ENCODE measurements around the gene COPS6. TPM values are rescaled to one million over a fixed set of nuclear protein-coding genes. Genes with fewer than 3 reads are reported as not detected.
A peak's percentile ranks its signal among the peaks of the same experiment; 100 is the strongest.

COPS6 gene
- total RNA-seq (2014; rRNA removed; shearing (Covaris generic)): 115 and 126 TPM in 2 replicates

DNA sequence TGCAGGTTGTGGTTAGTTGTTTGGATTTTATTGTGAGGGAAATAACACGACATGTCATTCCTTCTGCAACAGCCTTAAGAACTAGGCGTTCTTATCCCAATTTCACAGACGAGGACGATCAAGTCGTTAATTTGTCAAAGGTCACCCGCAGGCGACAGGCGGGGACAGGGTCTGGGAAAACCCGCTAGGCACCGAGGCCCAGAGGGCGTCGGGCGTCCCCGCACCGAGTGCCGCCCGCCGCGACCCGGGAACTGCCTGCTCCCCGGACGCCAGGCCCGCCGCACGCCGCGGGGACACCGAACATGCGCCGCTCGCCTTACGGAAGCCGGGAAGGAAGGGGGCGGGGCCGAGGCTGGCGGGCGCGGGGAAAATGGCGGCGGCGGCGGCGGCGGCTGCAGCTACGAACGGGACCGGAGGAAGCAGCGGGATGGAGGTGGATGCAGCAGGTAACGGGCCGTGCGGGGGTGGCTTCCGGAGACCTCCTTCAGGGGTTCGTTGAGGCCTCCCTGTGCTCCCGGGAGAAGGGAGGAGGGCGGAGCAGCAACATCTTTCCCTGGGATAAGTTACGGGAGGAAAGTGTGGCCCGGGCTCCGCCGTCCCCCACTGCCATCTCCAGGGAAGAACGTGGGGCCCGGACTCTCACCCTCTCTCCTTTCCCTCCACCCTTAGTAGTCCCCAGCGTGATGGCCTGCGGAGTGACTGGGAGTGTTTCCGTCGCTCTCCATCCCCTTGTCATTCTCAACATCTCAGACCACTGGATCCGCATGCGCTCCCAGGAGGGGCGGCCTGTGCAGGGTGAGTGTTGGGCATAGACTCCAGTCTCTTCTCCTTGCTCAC, at the start of gene COPS6:
Gene COPS6, plus strand, starts transcription at position 349 of the 837 bp plus-strand sequence. Its CDS starts 22 bp downstream, at position 371.
- Histone ChIP-seq H3K4me3 (peak within 1 kb of the TSS; percentile 88), H3K4me1 (peaks cover 24% of the 10 kb centered on the region), H3K27ac (peak within 1 kb of the TSS; percentile 76), H3K36me3 (peaks cover 29% of the 10 kb centered on the region), H3K9me3 (replicated peaks) (no peaks in the 10 kb centered on the region), H3K27me3 (no peaks in the 10 kb centered on the region)
- peak; percentile 82 for DNase-seq

DNA sequence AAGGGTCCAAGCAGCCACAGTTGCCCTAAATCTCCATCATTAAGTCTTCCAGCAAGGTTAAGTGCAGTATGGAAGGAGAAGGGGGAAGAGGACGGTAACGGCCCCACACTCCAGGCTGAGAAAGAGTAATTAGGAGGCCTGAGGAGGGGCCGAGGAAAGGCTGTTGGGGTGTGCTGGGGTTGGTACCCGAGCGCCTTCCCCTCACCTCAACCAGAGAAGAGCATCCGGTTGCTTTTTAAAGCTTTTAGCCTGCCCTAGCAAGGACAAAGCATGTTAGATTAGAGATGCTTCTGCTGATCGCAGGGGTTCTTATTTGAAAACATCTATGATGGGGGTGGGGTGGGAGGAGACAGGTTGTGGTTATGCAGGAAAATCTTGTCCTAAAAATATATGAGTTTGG, 48.2 kb upstream of the COPS6 start:
- no peak for DNase-seq
- H3K27me3 ChIP-seq: no peaks in the 10 kb centered on the region
- no peaks in the 10 kb centered on the region; the same call in 1 of the 2 replicates for H3K9me3 ChIP-seq (replicated peaks)
- H3K4me3 ChIP-seq: no peak overlapping the region
- peaks cover 4% of the 10 kb centered on the region for H3K36me3 ChIP-seq
- H3K27ac ChIP-seq: no peak overlapping the region
- no peaks in the 10 kb centered on the region for H3K4me1 ChIP-seq

DNA sequence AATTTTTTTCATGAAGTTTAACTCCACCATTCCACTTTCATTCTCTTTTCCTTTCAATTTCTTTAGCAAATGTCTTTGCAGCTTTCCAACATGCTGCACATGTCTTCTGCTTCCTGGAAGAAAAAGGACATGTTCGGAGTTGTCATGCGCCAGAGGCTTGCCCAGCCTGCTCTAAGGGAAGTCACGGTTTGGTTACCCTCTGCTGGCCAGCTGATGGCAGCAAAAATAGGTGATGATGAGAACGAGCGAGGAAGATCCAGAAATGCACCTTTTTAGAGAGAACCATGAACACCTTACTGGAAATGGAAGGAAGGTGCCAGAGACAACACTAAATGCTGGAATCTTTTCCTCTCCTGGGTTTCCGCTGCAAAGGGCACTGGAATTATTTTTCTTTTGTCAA, 44.1 kb upstream of the COPS6 start:
- no peaks in the 10 kb centered on the region for H3K4me1 ChIP-seq
- no peaks in the 10 kb centered on the region for H3K27me3 ChIP-seq
- H3K36me3 ChIP-seq: no peaks in the 10 kb centered on the region
- H3K27ac ChIP-seq: no peak overlapping the region
- no peak overlapping the region for H3K4me3 ChIP-seq
- no peaks in the 10 kb centered on the region for H3K9me3 ChIP-seq (replicated peaks)
- DNase-seq: no peak

DNA sequence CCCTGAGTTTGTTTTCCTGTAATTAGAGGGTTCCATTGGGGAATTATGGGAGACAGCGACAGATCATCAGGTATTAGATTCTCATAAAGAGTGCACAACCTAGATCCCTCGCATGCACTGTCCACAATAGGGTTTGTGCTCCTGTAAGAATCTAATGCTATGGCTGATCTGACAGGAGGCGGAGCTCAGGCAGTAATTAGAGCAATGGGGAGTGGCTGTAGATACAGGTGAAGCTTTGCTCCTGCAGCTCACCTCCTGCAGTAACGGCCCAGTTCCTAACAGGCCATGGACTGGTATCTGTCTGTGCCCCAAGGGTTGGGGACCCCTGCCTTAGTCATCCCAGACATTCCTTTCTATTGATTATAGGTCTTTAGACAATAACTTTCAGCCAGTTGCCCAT, 40.1 kb upstream of the COPS6 start:
- H3K4me3 ChIP-seq: no peak overlapping the region
- H3K36me3 ChIP-seq: no peaks in the 10 kb centered on the region; the same call in 1 of the 2 replicates
- H3K27me3 ChIP-seq: no peaks in the 10 kb centered on the region
- no peak overlapping the region for H3K27ac ChIP-seq
- no peak for DNase-seq
- H3K4me1 ChIP-seq: peaks cover 5% of the 10 kb centered on the region; the same call in 1 of the 2 replicates
- no peaks in the 10 kb centered on the region for H3K9me3 ChIP-seq (replicated peaks)

DNA sequence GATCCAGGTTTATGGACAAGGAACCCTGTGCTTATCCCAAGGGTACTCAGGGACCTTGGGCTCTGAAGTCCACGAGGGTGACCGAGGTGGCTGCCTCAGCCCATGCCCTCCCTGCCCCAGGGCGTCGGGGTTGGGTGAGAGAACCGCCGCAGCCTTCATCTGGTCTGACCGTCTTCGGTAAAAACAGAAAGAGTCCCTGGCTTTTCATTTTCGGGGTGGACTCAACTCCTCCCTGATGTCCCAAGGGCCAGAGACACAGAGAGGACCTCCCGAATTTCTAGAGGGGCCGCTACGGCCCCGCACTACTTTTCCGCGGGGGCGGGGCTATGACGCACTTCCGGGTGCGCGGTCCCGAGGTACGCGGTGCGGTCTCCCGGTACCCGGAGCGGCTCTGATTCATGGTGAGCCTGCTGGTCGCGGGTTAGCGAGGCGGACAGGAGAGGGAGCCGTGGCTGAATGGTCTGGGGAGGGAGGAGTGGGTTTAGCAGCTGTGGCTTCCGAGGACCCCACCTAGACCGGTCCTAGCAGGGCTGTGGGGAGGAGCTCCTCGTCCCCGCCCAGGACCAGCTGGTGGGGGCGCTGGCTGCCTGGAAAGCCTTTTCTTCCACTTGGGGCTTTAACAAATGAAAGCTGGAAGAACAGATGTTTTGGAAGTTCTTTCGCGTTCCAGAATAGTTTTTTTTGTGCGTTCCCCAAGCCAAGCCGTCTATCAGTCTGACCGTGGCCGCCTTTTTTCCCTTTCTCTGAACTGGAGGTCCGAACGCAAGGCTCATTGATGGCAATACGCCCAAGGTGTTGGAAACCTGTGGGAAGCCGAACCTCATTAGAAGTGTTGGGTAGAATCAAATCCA, 39.1 kb upstream of the COPS6 start, which contains the start of gene ZSCAN21:
Gene ZSCAN21, plus strand, starts transcription at position 334 of the 851 bp plus-strand sequence. CDS start 7,233 bp downstream, outside the sequence.
- peak; percentile 88 to 91 for DNase-seq

DNA sequence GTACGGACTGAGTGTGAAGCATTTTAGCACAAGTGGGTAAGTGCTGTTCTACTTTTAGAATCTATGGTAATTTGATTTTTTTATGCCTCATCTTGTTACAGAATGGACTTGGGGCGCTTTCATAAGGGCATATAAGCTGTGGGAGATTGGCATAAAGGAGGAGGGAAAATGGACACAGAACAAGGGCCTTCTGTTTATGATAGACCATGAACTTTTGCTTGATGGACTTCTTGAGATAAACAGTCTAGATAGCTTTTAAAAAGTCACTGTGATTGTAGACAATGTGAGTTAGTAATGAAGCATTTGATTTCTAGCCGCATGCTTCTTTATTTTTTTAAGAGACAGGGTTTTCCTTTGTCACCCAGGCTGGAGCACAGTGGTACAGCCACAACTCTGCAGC, 37.2 kb upstream of the COPS6 start:
- H3K9me3 ChIP-seq (replicated peaks): no peaks in the 10 kb centered on the region
- H3K4me1 ChIP-seq: peaks cover 5% of the 10 kb centered on the region; the same call in 1 of the 2 replicates
- H3K4me3 ChIP-seq: no peak overlapping the region
- H3K27me3 ChIP-seq: no peaks in the 10 kb centered on the region
- peaks cover under 1% of the 10 kb centered on the region for H3K36me3 ChIP-seq
- no peak for DNase-seq
- no peak overlapping the region for H3K27ac ChIP-seq

More for the DNA sequence above, 39.1 kb upstream of the COPS6 start, which contains the start of gene ZSCAN21:
- Histone ChIP-seq H3K4me3 (peak within 1 kb of the TSS; percentile 85), H3K9me3 (replicated peaks) (no peaks in the 10 kb centered on the region), H3K36me3 (no peaks in the 10 kb centered on the region; the same call in 1 of the 2 replicates), H3K4me1 (peaks cover 5% of the 10 kb centered on the region; the same call in 1 of the 2 replicates), H3K27me3 (no peaks in the 10 kb centered on the region), H3K27ac (peak within 1 kb of the TSS; percentile 69)

DNA sequence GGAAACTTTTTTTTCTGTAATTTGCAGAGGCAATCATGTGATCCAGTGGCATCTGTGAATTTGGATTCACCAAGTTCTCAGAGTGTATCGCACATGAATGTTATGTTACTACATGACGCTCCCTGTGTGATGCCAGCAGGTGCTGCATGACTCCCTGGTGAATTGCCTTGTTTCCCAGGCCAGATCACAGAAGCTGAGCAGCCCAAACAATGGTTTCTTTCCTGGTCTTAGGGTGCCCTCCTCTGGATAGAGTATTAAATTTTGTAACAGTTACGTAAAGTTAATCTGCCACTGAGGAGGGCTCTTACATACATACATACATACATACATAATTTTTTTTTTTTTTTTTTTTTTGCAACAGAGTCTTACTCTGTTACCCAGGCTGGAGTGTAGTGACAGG, 35.6 kb upstream of the COPS6 start:
- H3K4me3 ChIP-seq: no peak overlapping the region
- H3K27me3 ChIP-seq: no peaks in the 10 kb centered on the region
- peak; percentile 85 to 91 for DNase-seq
- H3K36me3 ChIP-seq: peaks cover 12% of the 10 kb centered on the region
- peaks cover 5% of the 10 kb centered on the region; the same call in 1 of the 2 replicates for H3K4me1 ChIP-seq
- H3K27ac ChIP-seq: no peak overlapping the region
- H3K9me3 ChIP-seq (replicated peaks): no peaks in the 10 kb centered on the region

DNA sequence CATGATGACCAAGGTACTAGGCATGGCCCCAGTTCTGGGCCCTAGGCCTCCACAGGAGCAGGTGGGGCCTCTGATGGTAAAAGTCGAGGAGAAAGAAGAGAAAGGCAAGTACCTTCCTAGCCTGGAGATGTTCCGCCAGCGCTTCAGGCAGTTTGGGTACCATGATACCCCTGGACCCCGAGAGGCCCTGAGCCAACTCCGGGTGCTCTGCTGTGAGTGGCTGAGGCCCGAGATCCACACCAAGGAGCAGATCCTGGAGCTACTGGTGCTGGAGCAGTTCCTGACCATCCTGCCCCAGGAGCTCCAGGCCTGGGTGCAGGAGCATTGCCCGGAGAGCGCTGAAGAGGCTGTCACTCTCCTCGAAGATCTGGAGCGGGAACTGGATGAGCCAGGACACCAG, 31.8 kb upstream of the COPS6 start:
- Histone ChIP-seq H3K36me3 (peaks cover 32% of the 10 kb centered on the region), H3K27me3 (no peaks in the 10 kb centered on the region), H3K27ac (no peak overlapping the region), H3K9me3 (replicated peaks) (no peaks in the 10 kb centered on the region), H3K4me1 (no peaks in the 10 kb centered on the region), H3K4me3 (no peak overlapping the region)
- no peak for DNase-seq

DNA sequence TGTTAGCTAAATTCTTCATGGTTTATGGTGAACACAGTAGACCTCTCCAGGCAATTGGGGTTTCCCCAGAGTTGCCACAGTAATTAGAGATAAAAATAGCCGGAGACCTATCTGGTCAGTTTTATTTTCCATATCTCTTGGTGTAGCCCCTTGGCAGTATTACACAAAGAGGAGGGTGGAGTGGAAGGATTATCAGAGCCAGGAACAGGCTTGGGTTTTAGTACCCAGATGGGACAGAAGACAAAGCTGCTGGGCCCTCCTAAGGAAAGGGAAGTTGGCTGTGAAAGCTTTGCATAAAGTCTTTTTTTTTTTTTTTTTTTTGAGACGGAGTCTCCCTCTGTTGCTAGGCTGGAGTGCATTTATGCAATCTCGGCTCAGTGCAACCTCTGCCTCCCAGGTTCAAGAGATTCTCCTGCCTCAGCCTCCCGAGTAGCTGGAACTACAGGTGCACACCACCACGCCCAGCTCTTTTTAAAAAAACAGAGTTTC, 29.5 kb upstream of the COPS6 start:
- no peak overlapping the region for H3K27ac ChIP-seq
- H3K9me3 ChIP-seq (replicated peaks): no peaks in the 10 kb centered on the region
- H3K36me3 ChIP-seq: peaks cover 49% of the 10 kb centered on the region
- no peaks in the 10 kb centered on the region for H3K4me1 ChIP-seq
- H3K4me3 ChIP-seq: no peak overlapping the region
- no peaks in the 10 kb centered on the region for H3K27me3 ChIP-seq
- no peak for DNase-seq

DNA sequence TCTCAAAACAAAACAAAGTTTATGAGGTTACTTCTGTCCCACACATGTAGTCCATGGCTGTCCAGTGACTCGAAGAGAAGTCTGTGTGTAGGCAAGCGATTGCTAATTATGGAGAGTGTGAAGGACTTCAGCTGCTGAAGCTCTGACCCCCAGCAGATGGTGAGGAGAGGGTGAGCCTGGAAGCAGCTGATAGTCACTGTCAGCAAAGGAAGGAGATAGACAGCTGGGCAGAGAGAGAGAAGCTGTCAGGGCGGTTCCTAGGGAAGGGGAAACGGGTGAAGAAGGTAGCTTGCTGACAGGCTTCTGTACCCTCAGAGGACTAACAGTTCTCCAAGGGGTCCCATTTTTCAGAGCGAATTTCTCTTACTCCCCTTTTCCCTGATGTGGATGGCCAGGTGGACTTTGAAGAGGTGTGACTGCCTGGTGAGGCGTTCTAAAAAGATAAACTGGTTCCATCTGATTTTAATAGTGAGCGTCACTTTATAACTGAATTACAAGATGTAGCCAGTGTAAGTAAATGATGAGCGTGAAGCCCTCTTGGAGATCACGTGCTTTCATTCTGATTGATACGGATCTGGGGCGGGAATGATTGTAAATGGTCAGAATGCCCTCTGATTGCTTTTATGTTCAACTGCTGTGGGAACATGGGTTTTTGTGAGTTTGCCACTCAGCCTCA, 27.1 kb upstream of the COPS6 start:
- H3K36me3 ChIP-seq: peaks cover 62% of the 10 kb centered on the region
- no peak overlapping the region for H3K4me3 ChIP-seq
- no peak overlapping the region for H3K27ac ChIP-seq
- H3K27me3 ChIP-seq: no peaks in the 10 kb centered on the region
- no peak for DNase-seq
- no peaks in the 10 kb centered on the region for H3K4me1 ChIP-seq
- H3K9me3 ChIP-seq (replicated peaks): no peaks in the 10 kb centered on the region

DNA sequence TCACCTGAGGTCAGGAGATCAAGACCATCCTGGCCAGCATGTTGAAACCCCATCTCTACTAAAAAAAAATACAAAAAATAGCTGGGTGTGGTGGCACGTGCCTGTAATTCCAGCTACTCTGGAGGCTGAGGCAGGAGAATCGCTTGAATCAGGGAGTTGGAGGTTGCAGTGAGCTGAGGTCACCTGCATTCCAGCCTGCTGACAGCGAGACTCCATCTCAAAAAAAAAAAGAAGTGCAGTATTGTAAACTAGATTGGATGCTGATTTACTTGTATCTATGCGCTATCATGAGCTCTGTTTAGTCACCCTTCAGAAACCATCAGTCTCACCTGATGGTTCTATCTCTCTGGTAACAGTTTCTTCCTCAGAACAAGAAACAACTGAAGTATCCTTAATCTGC, 25.4 kb upstream of the COPS6 start:
- no peaks in the 10 kb centered on the region for H3K27me3 ChIP-seq
- peaks cover 66% of the 10 kb centered on the region for H3K36me3 ChIP-seq
- no peak overlapping the region for H3K4me3 ChIP-seq
- no peaks in the 10 kb centered on the region for H3K9me3 ChIP-seq (replicated peaks)
- no peak overlapping the region for H3K27ac ChIP-seq
- H3K4me1 ChIP-seq: no peaks in the 10 kb centered on the region
- no peak for DNase-seq

DNA sequence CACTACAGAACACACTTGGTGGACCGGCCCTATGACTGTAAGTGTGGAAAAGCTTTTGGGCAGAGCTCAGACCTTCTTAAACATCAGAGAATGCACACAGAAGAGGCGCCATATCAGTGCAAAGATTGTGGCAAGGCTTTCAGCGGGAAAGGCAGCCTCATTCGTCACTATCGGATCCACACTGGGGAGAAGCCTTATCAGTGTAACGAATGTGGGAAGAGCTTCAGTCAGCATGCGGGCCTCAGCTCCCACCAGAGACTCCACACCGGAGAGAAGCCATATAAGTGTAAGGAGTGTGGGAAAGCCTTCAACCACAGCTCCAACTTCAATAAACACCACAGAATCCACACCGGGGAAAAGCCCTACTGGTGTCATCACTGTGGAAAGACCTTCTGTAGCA, 24.6 kb upstream of the COPS6 start:
- Histone ChIP-seq H3K36me3 (peaks cover 69% of the 10 kb centered on the region), H3K4me1 (no peaks in the 10 kb centered on the region), H3K9me3 (replicated peaks) (no peaks in the 10 kb centered on the region), H3K4me3 (no peak overlapping the region), H3K27me3 (no peaks in the 10 kb centered on the region), H3K27ac (no peak overlapping the region)
- DNase-seq: no peak

DNA sequence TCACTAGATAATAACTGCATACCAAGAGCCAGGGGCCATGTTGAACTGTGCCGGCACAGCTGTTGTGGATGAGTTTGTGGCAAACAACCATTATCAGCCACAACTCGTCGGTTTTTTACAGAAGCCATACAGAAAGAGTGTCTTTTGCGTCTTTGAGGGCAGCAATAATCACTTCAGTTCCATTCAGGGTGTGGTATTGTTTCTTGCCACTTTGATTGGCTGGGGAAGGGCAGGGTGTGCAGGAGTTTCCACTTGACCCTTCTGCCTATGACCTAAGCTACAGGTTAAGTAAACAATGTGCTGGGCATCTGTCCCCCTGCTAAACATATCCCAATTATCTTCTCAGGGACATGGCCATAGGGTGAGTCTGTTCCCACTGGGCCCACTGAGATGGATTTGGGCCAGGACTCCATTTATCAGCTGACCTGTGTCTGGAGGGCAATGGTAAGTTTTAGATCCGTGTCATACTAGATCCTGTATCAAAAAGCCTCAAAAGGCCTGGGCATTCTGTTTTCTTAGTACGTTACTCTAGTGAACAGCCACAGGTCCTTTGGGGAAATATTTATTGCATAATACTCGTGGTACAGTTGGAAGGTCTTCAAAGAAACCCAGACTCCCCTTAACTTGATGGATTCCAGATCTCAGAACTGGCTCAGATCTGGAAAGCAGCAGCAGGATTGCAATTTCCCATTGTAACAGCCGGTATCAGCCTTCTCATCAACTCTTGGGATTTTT, 23.1 kb upstream of the COPS6 start:
- Histone ChIP-seq H3K4me3 (no peak overlapping the region), H3K4me1 (no peaks in the 10 kb centered on the region), H3K9me3 (replicated peaks) (no peaks in the 10 kb centered on the region), H3K36me3 (peaks cover 77% of the 10 kb centered on the region), H3K27ac (no peak overlapping the region), H3K27me3 (no peaks in the 10 kb centered on the region)
- DNase-seq: no peak

DNA sequence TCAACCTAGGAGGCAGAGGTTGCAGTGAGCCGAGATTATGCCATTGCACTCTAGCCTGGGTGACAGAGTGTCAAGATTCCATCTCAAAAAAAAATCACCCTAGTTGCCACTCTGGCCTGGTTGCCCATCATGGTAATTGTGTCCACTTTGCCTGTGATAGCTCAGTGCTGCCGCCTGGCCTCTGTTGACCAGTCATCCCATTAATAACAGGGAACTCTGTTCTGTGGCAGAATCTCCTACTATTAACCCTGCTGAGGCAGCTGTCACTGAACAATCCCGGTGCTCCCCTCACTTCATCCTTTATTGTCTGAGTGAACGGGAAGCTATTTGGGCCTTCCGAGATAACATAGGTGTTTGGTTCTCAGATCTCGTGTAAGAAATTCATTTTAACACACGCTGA, 21.8 kb upstream of the COPS6 start:
- no peaks in the 10 kb centered on the region for H3K4me1 ChIP-seq
- peaks cover 84% of the 10 kb centered on the region for H3K36me3 ChIP-seq
- no peaks in the 10 kb centered on the region for H3K27me3 ChIP-seq
- DNase-seq: no peak
- H3K9me3 ChIP-seq (replicated peaks): peaks cover 13% of the 10 kb centered on the region; the same call in 1 of the 2 replicates
- H3K4me3 ChIP-seq: no peak overlapping the region
- H3K27ac ChIP-seq: no peak overlapping the region

All from SJCRH30 (cell line).